Calu3 (cell line): ENCODE data around the gene ATG9A. TPM values are rescaled to one million over a fixed set of nuclear protein-coding genes. Genes with fewer than 3 reads are reported as not detected.
"Not testable (repeated sequence)": the region's sequence is repeated elsewhere in the genome, so short reads cannot be mapped to it uniquely, and the experiment has no call there.

Experiments
- BruUV-seq: library from RNA; stranded (reverse); fragments of 400-500 nt; replicated peaks from 2 replicates; lab custom pipeline; 2021; lab: Mats Ljungman, UMichigan
- CTCF ChIA-PET: fragments of 300-600 bp; sonication (Branson Sonifier 250); formaldehyde crosslinking; loops from one replicate; lab custom pipeline; 2022; ENCODE audit warnings: antibody characterized with exemption; lab: Charles Lee
- DNase-seq: peaks from one replicate; pipeline ENCODE4 v3.0.0; 2022
- H3K27ac Mint-ChIP-seq: one replicate; pipeline ENCODE4 v1.8.0; 2022; ENCODE audit warnings: mixed read lengths; ENCODE audit not compliant: unreplicated experiment
- H3K27me3 Mint-ChIP-seq: one replicate; pipeline ENCODE4 v1.8.0; 2022; ENCODE audit warnings: mixed read lengths; ENCODE audit not compliant: unreplicated experiment
- H3K36me3 Mint-ChIP-seq: one replicate; pipeline ENCODE4 v1.8.0; 2022; ENCODE audit warnings: mild to moderate bottlenecking, moderate library complexity, mixed read lengths; ENCODE audit not compliant: insufficient read depth, unreplicated experiment
- H3K4me1 Mint-ChIP-seq: one replicate; pipeline ENCODE4 v1.8.0; 2022; ENCODE audit warnings: mild to moderate bottlenecking, low read depth, mixed read lengths; ENCODE audit not compliant: unreplicated experiment
- H3K4me3 Mint-ChIP-seq: one replicate; pipeline ENCODE4 v1.8.0; 2022; ENCODE audit warnings: mild to moderate bottlenecking, low read depth, moderate library complexity, mixed read lengths; ENCODE audit not compliant: unreplicated experiment
- H3K9me3 Mint-ChIP-seq: one replicate; pipeline ENCODE4 v1.8.0; 2022; ENCODE audit warnings: low read depth, mixed read lengths; ENCODE audit not compliant: unreplicated experiment
- CTCF ChIP-seq: fragments of 200-600 bp; IDR thresholded peaks from one replicate; pipeline ENCODE4 v1.8.0; 2022; ENCODE audit warnings: antibody characterized with exemption; ENCODE audit not compliant: unreplicated experiment
- intact Hi-C: fragments of 100-400 bp; cut with micrococcal nuclease; formaldehyde crosslinking; loops from one replicate; pipeline ENCODE4 v1.10.0; 2022; ENCODE audit not compliant: unreplicated experiment
- total RNA-seq: library from RNA; stranded (reverse); gene quantifications from 2 replicates; pipeline ENCODE4 v1.2.3, GENCODE V29; 2022

ATG9A gene
- total RNA-seq, 1 experiment from 2014 or later, result 42.4 TPM

- peaks cover 24% of the 10 kb centered on the region for H3K36me3 Mint-ChIP-seq
- H3K4me3 Mint-ChIP-seq, result peak within 1 kb of the TSS; percentile 84
- TSS peak; percentile 90 for BruUV-seq
- H3K27ac Mint-ChIP-seq, result peak within 1 kb of the TSS; percentile 77
- H3K27me3 Mint-ChIP-seq, result no peaks in the 10 kb centered on the region
- intact Hi-C loops, result no loop called here
- CTCF ChIA-PET, result interaction anchor here (0.6 to 1.2 kb wide), 3 partner anchors 11 to 48 kb away, joined by 3 to 6 read pairs (median 4); partner anchors contain the start of genes CNPPD1 and TUBA4A
- DNase-seq, result peak; percentile 97
- TF ChIP-seq CTCF, result no peak
- H3K4me1 Mint-ChIP-seq, result peaks cover 8% of the 10 kb centered on the region
- no peaks in the 10 kb centered on the region for H3K9me3 Mint-ChIP-seq
Observed at GRCh38 chr2:219206328-219207133, 22.9 kb downstream of the ATG9A start, which contains the start of gene ZFAND2B. Gene ZFAND2B (plus strand): TSS chr2:219206782. CDS start chr2:219206988, 206 bp downstream.

- CTCF ChIA-PET, result interaction anchor here (0.9 to 1.2 kb wide), 2 partner anchors 30 to 48 kb away, joined by 4 to 6 read pairs; partner anchors contain the start of genes CNPPD1 and TUBA4A
- peaks cover 8% of the 10 kb centered on the region for H3K4me1 Mint-ChIP-seq
- intact Hi-C loops, result no loop called here
- H3K27me3 Mint-ChIP-seq, result no peaks in the 10 kb centered on the region
- DNase-seq, result no peak
- H3K4me3 Mint-ChIP-seq, result peak overlapping the region; percentile 84
- no peaks in the 10 kb centered on the region for H3K9me3 Mint-ChIP-seq
- no peak for TF ChIP-seq CTCF
- BruUV-seq, result no TSS peak
- H3K27ac Mint-ChIP-seq, result peak overlapping the region; percentile 77
- H3K36me3 Mint-ChIP-seq, result peaks cover 24% of the 10 kb centered on the region
Observed at GRCh38 chr2:219205981-219206327, 23.5 kb downstream of the ATG9A start.

GRCh38 chr2:219205165-219205538 is 24.3 kb downstream of the ATG9A start:
- BruUV-seq, result no TSS peak
- no peaks in the 10 kb centered on the region for H3K9me3 Mint-ChIP-seq
- intact Hi-C loops, result no loop called here
- TF ChIP-seq CTCF, result no peak
- H3K36me3 Mint-ChIP-seq, result peaks cover 24% of the 10 kb centered on the region
- no peak for DNase-seq
- no peak overlapping the region for H3K4me3 Mint-ChIP-seq
- H3K27ac Mint-ChIP-seq, result no peak overlapping the region
- peaks cover 8% of the 10 kb centered on the region for H3K4me1 Mint-ChIP-seq
- CTCF ChIA-PET, result no interaction called here
- H3K27me3 Mint-ChIP-seq, result no peaks in the 10 kb centered on the region

GRCh38 chr2:219204425-219205164 is 24.8 kb downstream of the ATG9A start:
- H3K9me3 Mint-ChIP-seq, result no peaks in the 10 kb centered on the region
- DNase-seq, result no peak
- no TSS peak for BruUV-seq
- intact Hi-C loops, result no loop called here
- H3K27ac Mint-ChIP-seq, result no peak overlapping the region
- peaks cover 8% of the 10 kb centered on the region for H3K4me1 Mint-ChIP-seq
- no peak for TF ChIP-seq CTCF
- H3K36me3 Mint-ChIP-seq, result peaks cover 24% of the 10 kb centered on the region
- CTCF ChIA-PET, result no interaction called here
- peaks cover 5% of the 10 kb centered on the region for H3K27me3 Mint-ChIP-seq
- no peak overlapping the region for H3K4me3 Mint-ChIP-seq

GRCh38 chr2:219201331-219201730 is 28.1 kb downstream of the ATG9A start:
- H3K4me1 Mint-ChIP-seq, CTCF ChIA-PET, H3K27ac Mint-ChIP-seq, H3K9me3 Mint-ChIP-seq, BruUV-seq, H3K36me3 Mint-ChIP-seq, H3K4me3 Mint-ChIP-seq, intact Hi-C loops, DNase-seq: not testable (repeated sequence)
- H3K27me3 Mint-ChIP-seq, result peaks cover 16% of the 10 kb centered on the region

- H3K36me3 Mint-ChIP-seq, H3K4me1 Mint-ChIP-seq, BruUV-seq, DNase-seq, H3K27ac Mint-ChIP-seq, H3K4me3 Mint-ChIP-seq, CTCF ChIA-PET, H3K9me3 Mint-ChIP-seq, intact Hi-C loops: not testable (repeated sequence)
- H3K27me3 Mint-ChIP-seq, result peaks cover 20% of the 10 kb centered on the region
Observed at GRCh38 chr2:219200502-219201326, 28.7 kb downstream of the ATG9A start.
